OCI-M2 (cell line): ENCODE measurements around the gene TEX11.
"Not testable (repeated sequence)": the region's sequence is repeated elsewhere in the genome, so short reads cannot be mapped to it uniquely, and the experiment has no call there.

Experiments
- DNase-seq: peaks from one replicate; lab custom pipeline; 2025; ENCODE audit not compliant: unreplicated experiment; lab: John Stamatoyannopoulos, UW

TEX11 gene

GRCh38 chrX:70762285-70762684, 146.2 kb downstream of the TEX11 start:
- no peak for DNase-seq

GRCh38 chrX:70755850-70756249, 152.7 kb downstream of the TEX11 start:
- no peak for DNase-seq

- DNase-seq, result no peak
Observed at GRCh38 chrX:70754169-70754848, 154.2 kb downstream of the TEX11 start.

- DNase-seq, result not testable (repeated sequence)
Observed at GRCh38 chrX:70733774-70734173, 174.7 kb downstream of the TEX11 start.

GRCh38 chrX:70727961-70728360, 180.6 kb downstream of the TEX11 start:
- not testable (repeated sequence) for DNase-seq

- DNase-seq, result no peak
Observed at GRCh38 chrX:70720721-70721120, 187.8 kb downstream of the TEX11 start.

GRCh38 chrX:70711336-70711735, 197.2 kb downstream of the TEX11 start:
- not testable (repeated sequence) for DNase-seq

GRCh38 chrX:70694339-70695122, 214.0 kb downstream of the TEX11 start:
- DNase-seq, result no peak

GRCh38 chrX:70679455-70679854, 229.1 kb downstream of the TEX11 start:
- DNase-seq, result not testable (repeated sequence)

GRCh38 chrX:70675284-70675683, 233.2 kb downstream of the TEX11 start:
- DNase-seq, result no peak

- no peak for DNase-seq
Observed at GRCh38 chrX:70672326-70672725, 236.2 kb downstream of the TEX11 start.

- no peak for DNase-seq
Observed at GRCh38 chrX:70669120-70669519, 239.4 kb downstream of the TEX11 start.

- DNase-seq, result no peak
Observed at GRCh38 chrX:70664726-70665125, 243.8 kb downstream of the TEX11 start.

GRCh38 chrX:70661124-70661523, 247.4 kb downstream of the TEX11 start:
- not testable (repeated sequence) for DNase-seq

GRCh38 chrX:70657546-70657945, 251.0 kb downstream of the TEX11 start:
- DNase-seq, result not testable (repeated sequence)

- DNase-seq, result no peak
Observed at GRCh38 chrX:70656304-70656703, 252.2 kb downstream of the TEX11 start.

- DNase-seq, result not testable (repeated sequence)
Observed at GRCh38 chrX:70647910-70648309, 260.6 kb downstream of the TEX11 start.

- no peak for DNase-seq
Observed at GRCh38 chrX:70636218-70636617, 272.3 kb downstream of the TEX11 start.

GRCh38 chrX:70635669-70636068, 272.8 kb downstream of the TEX11 start:
- DNase-seq, result no peak

GRCh38 chrX:70635227-70635626, 273.3 kb downstream of the TEX11 start:
- no peak for DNase-seq

- DNase-seq, result no peak
Observed at GRCh38 chrX:70621743-70622142, 286.8 kb downstream of the TEX11 start.

- no peak for DNase-seq
Observed at GRCh38 chrX:70618467-70618866, 290.0 kb downstream of the TEX11 start.
